HG03342 (cell line): ENCODE data around the gene ADH4.
"Not testable (repeated sequence)": the region's sequence is repeated elsewhere in the genome, so short reads cannot be mapped to it uniquely, and the experiment has no call there.

Experiments
- ATAC-seq: cut with Tn5 transposase; IDR thresholded peaks from one replicate; pipeline ENCODE4 v1.9.1; 2021; ENCODE audit warnings: mild to moderate bottlenecking, moderate library complexity; ENCODE audit not compliant: unreplicated experiment

Gene ADH4

DNA sequence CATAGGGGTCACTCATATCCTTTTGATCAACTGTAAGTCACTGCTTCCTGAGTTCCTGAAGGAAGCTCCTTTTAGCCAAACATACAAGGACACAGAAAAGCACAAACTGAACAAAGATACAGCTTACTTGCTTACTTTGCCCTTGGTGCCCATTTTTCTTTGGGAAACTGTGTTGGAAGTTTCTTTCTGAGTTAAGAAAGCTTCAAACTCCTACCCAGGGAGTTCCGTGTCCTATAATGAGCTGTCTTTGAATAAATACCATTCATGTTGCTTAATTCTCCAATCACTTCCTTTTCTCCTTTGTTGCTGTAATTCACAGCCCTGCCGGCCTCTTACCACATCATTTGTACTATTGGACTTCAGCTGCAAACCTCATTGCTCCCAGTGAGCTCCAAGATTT, at the start of gene ADH4:
TSS of gene ADH4 (minus strand) at position 228 of the 400 bp plus-strand sequence. CDS start at position 153, 75 bp downstream.
- ATAC-seq: no peak

DNA sequence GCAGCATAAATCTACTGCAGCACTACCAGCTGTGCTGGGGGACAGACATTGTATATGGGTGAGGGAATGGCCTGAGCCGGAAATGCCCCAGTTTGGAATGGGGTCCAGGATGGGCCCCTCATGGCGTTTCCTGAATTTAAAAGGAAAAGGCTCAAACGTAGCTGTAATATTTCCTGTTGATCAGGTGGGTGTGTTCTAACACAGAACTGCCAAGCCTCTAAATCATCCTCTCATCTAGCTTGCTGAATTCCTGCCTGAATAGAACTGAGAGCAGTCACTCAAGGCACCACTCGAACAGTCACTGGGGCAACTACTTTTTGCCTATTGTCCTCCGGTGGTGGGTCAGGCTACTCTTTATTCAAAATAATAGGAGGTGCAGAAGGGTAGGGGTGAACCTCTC, 46.2 kb upstream of the ADH4 start:
- no peak for ATAC-seq

DNA sequence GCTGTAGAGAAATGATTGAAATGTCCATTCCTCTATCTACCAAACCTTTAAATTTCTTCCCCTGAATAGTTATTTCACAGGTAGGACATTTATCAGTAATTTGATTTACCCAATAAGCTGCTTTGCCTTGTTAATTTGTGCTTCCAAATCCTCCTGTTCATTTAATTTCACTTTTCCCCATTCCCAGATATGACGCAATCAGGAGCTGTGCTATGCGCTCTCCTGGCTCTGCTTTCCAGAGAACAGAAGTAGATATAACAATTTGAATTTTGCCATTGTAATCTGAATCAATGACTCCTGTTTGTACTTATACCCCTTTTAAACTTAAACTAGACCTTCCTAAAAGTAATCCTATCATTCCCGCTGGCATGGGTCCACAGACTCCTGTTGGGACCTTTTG, 45.8 kb upstream of the ADH4 start:
- not testable (repeated sequence) for ATAC-seq

DNA sequence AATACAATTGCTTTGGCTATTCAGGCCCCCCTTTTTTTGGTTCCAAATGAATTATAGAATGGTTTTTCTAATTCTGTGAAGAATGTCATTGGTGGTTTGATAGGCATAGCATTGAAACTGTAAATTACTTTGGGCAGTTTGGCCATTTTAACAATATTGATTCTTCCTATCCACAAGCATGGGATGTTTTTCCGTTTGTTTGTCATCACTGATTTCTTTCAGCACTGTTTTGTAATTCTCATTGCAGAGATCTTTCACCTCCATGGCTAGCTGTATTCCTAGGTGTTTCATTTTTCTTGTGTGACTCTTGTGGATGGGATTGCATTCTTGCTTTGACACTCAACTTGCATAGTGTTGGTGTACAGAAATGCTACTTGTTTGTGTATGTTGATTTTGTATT, 41.9 kb upstream of the ADH4 start:
- ATAC-seq: no peak

DNA sequence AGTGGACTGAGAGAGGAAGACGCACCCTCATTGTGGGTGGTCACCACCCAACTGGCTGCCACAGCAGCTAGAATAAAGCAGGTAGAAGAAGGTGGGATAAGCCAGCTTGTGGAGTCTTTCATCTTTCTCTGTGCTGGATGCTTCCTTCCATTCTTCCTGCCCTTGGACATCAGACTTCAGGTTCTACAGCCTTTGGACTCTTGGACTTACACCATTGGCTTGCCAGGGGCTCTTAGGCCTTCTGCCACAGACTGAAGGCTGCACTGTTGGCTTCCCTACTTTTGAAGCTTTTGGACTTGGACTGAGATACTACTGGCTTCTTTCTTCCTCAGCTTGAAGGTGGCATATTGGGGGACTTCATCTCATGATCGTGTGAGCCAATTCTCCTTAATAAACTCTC, 41.5 kb upstream of the ADH4 start:
- no peak for ATAC-seq

DNA sequence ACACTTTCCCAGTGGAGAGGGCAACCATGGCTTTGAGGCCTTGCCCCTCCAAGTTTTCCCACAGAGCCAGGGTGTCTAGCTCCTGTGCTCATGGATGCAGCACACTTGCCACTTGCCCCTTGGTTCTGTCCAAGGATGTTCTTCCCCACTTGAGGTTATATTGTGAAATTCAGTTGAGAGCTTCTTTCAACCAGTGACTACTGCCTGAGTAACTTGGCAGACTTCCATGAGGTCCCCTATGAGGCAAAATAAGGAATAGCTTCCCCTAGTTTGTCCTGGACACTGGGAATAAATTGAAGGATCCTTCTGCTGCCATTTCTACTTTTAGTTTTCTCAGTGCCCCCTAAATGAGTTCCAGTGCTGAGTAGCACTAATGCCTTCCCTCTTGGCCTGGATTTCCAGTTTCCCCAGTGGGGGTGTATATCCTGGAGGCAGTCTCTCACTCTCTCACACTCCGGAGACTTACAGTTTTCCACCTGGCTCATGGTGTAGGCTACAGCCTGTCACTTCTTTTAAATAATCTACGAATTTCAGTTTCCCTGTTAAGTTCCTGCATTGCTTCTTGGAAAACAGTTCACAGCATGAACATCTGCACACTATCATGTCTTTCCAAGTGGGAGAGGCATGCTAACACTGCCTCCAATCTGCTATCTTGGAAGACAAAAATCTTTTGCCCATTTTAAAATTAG, 36.4 kb upstream of the ADH4 start:
- ATAC-seq: no peak

DNA sequence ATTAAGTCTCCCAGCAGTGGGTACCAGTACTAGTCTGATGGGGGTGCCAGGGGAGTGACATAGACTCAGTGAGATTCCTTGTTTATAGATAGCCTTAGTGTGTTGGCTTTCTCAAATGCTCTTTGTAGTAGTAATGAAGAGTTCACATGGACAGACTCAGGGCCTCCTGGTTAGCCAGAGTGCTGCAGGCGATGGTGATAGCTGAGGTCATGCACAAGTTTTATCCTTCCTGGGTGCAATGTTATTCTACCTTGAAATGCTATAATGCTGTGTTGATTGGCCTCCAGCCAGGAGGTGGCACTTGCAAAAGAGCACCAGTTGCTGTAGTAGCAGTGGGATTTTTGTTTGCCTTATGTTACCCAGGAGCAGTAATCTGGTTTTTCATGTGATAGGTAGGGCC, 35.5 kb upstream of the ADH4 start:
- ATAC-seq: no peak

DNA sequence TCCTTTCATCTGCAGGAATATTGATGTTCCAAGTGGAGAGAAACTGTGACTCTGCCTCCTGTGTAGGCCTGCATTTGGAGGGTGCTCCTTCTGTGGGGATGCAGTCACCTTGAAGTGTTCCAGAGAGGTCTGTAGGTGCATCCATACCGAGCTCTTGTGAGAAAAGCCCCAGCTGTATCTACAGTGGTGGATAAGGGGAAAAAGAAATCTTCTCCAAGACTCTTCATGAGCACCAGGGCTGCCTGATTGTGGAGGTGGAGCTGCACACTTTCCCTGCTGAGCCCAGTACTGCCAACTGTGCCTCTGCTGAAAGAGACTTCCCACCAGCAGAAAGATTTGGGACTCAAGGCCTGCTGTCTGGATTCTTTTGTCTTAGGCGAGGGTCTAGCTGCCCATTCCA, 35.1 kb upstream of the ADH4 start:
- ATAC-seq: no peak

DNA sequence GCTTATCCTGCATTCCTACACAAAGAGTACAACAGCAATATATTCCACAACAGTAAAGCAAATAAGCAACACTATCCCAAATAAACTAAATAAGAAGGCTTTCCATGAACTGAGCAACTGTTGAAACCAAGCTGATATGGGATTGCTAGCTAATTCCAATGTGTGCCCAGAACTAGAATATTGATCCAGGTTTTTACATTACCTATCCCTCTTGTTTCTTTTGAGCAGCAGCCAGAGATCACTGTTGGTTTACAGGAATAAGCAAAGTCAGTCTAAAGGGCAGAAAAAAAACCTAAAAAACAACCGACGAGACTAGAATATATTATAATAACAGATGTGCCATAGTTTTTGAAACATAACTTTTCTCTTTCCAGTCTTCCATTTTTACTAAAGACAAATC, 22.4 kb upstream of the ADH4 start:
- ATAC-seq: no peak

DNA sequence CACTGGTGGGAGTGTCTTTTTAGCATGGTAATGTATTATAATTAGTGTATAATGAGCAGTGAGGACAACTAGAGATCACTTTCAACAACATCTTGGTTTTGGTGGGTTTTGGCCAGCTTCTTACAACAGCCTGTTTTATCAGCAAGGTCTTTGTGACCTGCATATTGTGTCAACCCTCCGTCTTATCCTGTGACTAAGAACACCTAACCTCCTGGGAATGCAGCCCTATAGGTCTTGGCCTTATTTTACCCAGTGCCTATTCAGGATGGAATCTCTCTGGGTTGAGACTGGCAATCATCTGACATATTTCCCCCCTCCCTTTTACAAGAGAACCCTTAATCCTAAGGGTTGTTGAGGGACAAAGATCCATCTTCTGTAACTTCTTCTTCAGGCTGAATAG, 21.9 kb upstream of the ADH4 start:
- ATAC-seq: no peak

DNA sequence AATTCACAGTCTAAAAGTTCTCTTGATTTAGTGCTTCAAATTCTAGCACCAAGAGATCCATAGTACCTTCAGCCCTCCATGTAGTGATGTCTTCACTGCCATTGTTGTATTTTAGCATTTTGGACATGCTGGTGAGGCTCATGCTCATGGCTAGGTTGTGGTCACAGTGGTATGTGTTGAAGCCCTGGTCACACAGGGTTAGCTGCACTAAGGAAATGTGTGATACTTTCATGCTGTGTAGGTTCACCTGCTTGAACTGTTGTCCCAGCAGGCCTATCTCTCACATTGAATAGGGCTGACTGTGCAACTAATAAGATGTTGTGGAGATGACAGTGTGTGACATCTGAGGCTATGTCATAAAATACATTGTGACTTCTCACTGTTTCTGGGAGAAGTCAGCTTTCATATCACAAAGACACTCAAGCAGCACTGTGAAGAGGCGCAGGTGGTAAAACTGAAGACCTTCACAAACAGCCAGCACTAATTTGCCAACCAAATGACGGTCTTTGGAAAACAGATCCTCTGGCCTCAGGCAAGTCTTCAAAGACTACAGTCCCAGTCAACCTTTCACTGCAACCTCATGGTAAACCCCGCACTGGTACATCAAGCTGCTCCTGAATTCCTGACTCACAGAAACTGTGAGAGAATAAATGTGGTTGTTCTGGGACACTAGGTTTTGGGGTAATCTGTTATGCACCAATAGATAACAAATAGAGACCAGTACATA, 17.4 kb upstream of the ADH4 start:
- ATAC-seq: no peak

DNA sequence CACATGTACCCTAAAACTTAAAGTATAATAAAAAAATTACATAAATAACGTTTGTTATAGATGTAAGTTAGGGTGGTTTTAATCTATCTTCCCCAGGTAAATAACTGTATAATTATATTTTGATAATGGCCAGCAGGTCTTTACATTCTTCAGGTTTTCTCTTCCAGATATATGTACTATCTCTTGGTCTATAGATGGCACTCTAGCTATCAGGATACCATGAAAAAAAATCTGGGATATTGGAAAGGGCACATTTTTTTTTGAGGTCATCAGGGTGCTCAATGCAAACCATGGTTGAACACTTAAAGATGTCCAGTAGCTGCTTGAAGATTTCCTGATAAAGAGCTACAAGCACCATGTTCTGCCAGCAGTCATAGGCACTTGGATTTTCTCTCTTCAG, 15.6 kb upstream of the ADH4 start:
- ATAC-seq: no peak

DNA sequence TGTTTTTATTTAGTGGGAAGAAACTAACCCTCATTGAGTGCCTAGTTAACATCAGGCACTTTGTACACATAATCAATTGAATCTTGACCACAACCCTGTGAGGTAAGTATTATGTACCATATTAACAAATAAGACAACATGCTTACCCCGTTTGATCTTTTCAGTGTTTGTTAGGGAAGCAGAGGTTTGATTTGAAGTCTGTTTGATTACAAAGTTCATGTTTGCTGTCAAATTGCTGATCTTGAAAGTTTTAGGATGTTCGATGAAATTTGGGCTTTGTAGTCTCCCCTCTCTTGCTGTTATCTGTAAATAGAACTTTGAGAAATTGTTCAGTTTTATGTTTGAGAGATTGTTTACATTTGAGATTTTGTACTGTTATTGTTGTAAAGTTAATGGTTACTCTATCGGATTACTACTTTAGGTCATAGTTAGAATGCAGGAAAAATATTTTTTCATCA, 13.4 kb upstream of the ADH4 start:
- ATAC-seq: no peak

DNA sequence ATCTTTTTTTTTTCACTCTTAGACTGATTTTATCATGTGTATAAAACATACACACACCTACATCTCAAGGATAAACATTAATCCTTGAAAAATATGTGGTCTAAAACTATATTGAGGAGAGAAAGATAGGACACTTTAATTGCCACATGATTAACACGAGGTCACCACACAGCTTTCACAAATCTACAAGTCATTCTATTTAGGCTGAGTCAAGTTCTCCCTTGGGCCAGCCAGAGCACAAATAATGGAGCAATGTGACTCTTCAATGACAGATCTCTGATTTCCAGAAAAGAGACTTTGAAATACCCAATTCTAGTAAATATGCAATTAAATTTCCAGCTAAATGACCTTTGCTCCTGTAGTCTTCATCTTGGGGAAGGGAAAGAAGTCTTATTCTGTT, 12.9 kb upstream of the ADH4 start:
- no peak for ATAC-seq

DNA sequence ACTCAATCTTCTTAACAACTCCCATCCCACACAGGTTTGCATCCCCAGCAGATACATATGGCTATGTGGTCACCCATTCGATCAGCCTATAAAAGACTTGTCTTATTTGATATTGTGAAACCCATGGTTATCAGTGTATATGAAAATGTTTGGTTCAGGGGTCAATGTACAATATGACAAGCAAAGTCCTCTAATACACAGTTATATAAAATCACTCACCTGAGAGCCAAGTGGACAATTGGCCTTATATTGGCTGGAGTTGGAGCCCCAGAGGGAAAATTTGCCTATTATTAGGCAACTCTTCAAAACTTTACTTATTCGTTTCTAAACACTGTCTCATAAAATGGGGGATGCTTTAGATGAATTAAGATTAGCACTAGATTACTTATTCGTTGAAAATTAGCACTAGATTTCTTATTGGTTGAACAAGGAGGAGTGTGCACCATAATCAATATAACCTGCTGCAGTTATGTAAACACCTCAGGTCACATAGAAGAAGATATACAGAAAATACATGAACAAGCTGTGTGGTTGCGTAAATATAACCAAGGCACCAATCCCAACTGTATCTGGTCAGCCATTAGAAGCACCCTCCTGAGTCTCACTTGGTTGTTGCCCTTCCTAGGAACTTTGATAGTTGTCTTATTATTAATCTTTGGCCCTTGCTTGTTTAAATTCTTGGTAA, 10.7 kb upstream of the ADH4 start:
- ATAC-seq: no peak

DNA sequence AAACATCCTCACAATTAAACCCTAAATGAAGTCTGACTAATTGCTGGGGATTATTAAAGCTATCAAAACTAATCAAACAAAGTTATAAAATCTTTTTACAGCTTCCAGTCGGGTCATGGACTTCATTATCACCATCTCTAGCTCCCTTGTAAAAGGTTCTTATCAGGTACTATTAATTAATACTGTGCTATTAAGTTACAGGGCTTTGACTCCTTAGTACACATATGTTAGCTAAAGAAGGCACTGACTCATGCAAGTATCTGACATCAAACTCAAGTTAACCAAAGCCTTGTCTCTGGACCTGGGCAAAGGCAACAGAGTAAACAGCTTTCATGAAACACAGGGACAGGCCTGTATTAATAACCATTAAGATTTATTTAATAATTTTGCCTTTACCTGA, 7.9 kb upstream of the ADH4 start:
- no peak for ATAC-seq

DNA sequence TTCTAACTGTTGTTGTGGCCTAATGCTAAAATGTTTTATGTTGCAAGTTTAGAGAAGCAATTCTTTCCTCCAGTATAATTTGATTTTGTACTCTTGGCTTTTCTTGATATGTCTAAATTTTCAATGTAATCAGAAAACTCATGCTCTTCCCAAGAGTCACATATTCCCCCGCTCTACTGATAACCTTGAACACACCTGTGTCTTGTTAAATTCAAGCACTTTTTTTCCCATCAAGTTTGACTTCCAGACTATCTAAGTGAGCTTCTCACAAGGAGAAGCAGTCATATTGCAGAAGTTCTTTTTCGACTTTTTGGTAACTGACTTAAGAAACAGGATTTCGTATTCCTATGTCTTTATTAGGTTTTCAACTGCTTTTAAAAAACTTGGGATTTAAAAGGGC, 7.4 kb upstream of the ADH4 start:
- ATAC-seq: no peak

DNA sequence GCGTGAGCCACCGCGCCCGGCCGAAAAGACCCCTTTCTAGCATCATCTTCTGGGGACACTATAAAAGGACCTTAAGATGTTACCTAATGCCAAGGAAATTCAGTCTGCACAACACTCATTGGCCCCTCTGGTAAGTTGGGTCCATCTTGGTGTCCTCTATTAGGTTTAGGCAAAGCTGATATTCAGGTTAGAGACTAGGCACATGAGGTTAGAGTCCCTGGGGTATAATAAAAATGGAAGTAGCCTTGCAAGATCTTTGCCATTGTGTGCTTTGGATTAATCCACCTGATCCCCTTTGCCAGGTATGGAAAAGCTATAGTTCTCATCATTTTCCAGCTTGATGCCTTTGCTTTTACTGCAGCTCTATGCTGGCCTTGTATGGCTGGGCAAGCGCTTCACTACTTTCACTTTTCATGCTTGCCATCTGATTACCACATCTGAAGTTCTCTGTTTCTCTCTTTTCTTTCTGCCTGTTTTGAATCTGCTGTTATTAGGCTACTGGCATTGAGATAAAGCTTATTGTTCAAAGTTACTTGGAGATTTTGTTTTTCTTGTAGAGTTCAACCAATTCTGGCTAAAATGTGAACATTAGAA, 5.4 kb upstream of the ADH4 start:
- ATAC-seq: no peak

DNA sequence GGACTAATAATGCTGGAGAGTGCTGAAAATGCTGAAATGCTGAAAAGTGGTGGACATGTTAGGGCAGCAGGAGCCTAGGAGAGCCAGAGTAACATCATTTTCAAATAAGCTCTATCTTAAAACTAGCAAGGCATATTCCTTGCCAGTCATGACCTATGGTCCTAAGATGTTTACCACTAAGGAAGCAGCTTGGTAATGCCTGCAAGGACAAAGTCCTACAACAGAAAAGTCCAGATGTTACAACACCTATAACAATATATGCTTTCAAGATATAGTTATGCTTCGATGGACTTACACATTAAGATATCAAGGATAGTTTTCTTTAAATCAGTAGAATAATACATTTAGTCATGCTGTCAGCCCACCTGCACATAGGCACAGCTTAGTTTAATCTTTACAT, 4.5 kb upstream of the ADH4 start:
- ATAC-seq: no peak

DNA sequence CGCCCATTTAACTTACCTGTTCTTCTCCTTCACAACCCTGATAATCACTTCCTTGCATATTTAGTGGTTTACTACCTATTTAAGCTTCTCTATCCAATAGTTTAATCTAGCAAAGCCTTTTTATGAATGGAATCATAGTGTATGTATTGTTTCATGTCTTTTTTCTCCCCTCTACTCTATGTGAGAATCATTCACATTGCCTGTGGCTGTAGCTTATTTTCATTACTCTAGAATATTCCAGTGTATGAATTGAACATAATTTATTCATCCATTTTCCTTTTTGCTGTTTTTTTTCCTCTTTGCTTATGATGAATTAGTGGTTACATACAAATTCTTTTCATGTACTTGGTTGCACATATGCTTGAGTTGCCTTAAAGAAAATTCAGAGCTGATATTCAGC, 490 bp upstream of the ADH4 start:
- ATAC-seq: no peak

DNA sequence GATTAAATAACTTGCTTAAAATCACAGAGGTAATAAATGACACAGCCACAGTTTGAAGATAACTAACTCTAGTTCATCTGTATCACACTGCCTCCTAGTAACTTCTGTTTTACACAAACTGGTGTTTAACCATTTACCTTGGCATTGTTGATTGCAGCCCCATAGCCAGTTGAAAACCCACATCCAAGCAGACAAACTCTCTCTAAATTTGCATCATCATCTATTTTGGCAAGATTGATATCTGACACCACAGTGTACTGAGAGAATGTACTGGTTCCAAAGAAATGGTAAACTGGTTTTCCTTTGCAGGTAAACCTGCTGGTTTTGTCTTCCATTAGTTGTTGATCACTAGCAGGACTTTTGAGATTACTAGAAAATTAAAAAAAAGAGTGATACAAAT, 7.8 kb downstream of the ADH4 start:
- ATAC-seq: no peak
